OCI-LY3 (cell line): ENCODE results near the gene PCNX2.

Experiments used
- CTCF ChIP-seq: fragments of 200-600, 300-600 bp; sonication (generic); IDR thresholded peaks from 2 replicates; pipeline ENCODE4 v1.5.1; 2014; ENCODE audit warnings: antibody characterized with exemption, low read length, low read depth
- EZH2phosphoT487 ChIP-seq: fragments of 200-600 bp; shearing (Covaris generic); IDR thresholded peaks from 2 replicates; pipeline ENCODE4 v1.6.1; 2018; ENCODE audit warnings: antibody characterized with exemption, mixed run types, low read depth

- TF ChIP-seq CTCF (no peak), EZH2phosphoT487 (no peak)
Measured at GRCh38 chr1:233248014-233248413, 47.5 kb downstream of the PCNX2 start.
